Nephron progenitor cell (in vitro differentiated cells): ENCODE measurements around the gene GTF3C6.
A peak's percentile ranks its signal among the peaks of the same experiment; 100 is the strongest.
"Not testable (repeated sequence)": the region's sequence is repeated elsewhere in the genome, so short reads cannot be mapped to it uniquely, and the experiment has no call there.

Experiments
- DNase-seq: peaks from one replicate; pipeline ENCODE4 v3.0.0; 2021
- H3K27ac Mint-ChIP-seq: 2 replicates; pipeline ENCODE4 v1.8.0; 2021; ENCODE audit warnings: mild to moderate bottlenecking, moderate library complexity, mixed read lengths
- H3K27me3 Mint-ChIP-seq: 2 replicates; pipeline ENCODE4 v1.8.0; 2021; ENCODE audit warnings: mild to moderate bottlenecking, low read depth, mixed read lengths; ENCODE audit not compliant: poor library complexity
- H3K36me3 Mint-ChIP-seq: 2 replicates; pipeline ENCODE4 v1.8.0; 2021; ENCODE audit warnings: low read depth, mixed read lengths
- H3K4me1 Mint-ChIP-seq: 2 replicates; pipeline ENCODE4 v1.8.0; 2021; ENCODE audit warnings: mixed read lengths
- H3K4me3 Mint-ChIP-seq: 2 replicates; pipeline ENCODE4 v1.8.0; 2021; ENCODE audit warnings: mild to moderate bottlenecking, moderate library complexity, mixed read lengths
- H3K9me3 Mint-ChIP-seq: 2 replicates; pipeline ENCODE4 v1.8.0; 2021; ENCODE audit warnings: mild to moderate bottlenecking, moderate library complexity, mixed read lengths
- CTCF ChIP-seq: fragments of 200-600 bp; sonication (generic); IDR thresholded peaks from 2 replicates; pipeline ENCODE4 v1.5.0; 2021; ENCODE audit warnings: antibody characterized with exemption

The GTF3C6 gene

DNA sequence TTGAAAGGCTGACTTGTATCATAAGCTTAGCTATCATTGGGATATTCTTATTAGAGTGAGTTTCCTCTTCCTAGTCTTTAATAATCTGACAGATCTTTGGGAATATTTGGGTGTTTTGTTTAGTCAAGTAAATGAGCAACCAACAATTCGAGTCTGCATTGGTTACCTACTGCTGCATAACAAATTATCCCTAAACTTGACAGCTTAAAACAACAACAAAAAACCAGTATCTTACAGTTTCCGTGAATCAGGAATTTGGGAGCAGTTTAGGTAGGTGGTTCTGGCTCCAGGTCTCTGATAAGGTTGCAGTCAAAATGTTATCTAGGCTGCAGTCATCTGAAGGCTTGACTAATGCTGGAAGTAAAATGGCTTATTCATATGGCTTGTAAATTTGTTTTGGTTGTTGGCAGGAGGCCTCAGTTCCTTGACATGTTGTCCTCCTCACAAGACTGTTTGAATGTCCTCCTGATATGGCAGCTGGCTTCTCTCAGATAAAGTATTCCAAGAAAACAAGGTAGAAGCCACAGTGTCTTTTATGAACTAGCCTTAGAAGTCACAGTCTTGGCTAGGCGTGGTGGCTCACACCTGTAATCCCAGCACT lies 7.2 kb downstream of the GTF3C6 start:
- Mint-ChIP-seq H3K4me1 (no peaks in the 10 kb centered on the region), H3K9me3 (no peaks in the 10 kb centered on the region), H3K27me3 (no peaks in the 10 kb centered on the region), H3K4me3 (no peak overlapping the region), H3K36me3 (peaks cover 79% of the 10 kb centered on the region), H3K27ac (no peak overlapping the region)
- DNase-seq: no peak
- TF ChIP-seq CTCF: no peak

GRCh38 chr6:110968661-110969060 lies 10.2 kb downstream of the GTF3C6 start:
- Mint-ChIP-seq H3K36me3 (peaks cover 52% of the 10 kb centered on the region), H3K27ac (peak overlapping the region; percentile 68)
- DNase-seq, H3K4me1 Mint-ChIP-seq, H3K4me3 Mint-ChIP-seq, H3K27me3 Mint-ChIP-seq, H3K9me3 Mint-ChIP-seq: not testable (repeated sequence)

- no peaks in the 10 kb centered on the region for H3K27me3 Mint-ChIP-seq
Observed at GRCh38 chr6:110971468-110971867, 13.0 kb downstream of the GTF3C6 start.

DNA sequence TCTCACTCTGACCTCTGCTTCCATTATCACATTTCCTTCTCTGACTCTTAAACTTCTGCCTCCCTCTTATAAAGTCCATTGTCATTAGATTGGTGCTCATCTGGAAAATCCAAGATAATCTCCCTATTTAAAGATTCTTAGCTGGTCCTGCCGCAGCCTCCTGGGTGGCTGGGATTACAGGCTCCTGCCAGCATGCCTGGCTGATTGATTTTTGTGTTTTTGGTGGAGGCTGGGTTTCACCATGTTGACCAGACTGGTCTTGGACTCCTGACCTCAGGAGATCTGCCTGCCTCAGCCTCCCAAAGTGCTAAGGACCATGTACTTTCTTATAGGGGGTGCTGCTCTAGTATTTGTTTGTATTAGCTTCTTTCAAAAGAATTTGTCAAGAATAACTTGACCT lies 18.1 kb downstream of the GTF3C6 start:
- H3K36me3 Mint-ChIP-seq: peaks cover 37% of the 10 kb centered on the region

More at GRCh38 chr6:110971468-110971867, 13.0 kb downstream of the GTF3C6 start:
- H3K9me3 Mint-ChIP-seq: peaks cover 3% of the 10 kb centered on the region
- no peak for TF ChIP-seq CTCF
- H3K27ac Mint-ChIP-seq: no peak overlapping the region
- H3K4me1 Mint-ChIP-seq: no peaks in the 10 kb centered on the region
- no peak overlapping the region for H3K4me3 Mint-ChIP-seq
- H3K36me3 Mint-ChIP-seq: peaks cover 27% of the 10 kb centered on the region
- DNase-seq: no peak

GRCh38 chr6:110979565-110980101 lies 21.1 kb downstream of the GTF3C6 start:
- peaks cover 47% of the 10 kb centered on the region for H3K9me3 Mint-ChIP-seq
- DNase-seq: no peak
- H3K27me3 Mint-ChIP-seq: no peaks in the 10 kb centered on the region
- H3K4me1 Mint-ChIP-seq: peaks cover 30% of the 10 kb centered on the region
- peaks cover 45% of the 10 kb centered on the region for H3K36me3 Mint-ChIP-seq
- H3K27ac Mint-ChIP-seq: no peak overlapping the region
- peak overlapping the region; percentile 69 for H3K4me3 Mint-ChIP-seq
- no peak for TF ChIP-seq CTCF

More for the DNA sequence above, 18.1 kb downstream of the GTF3C6 start:
- no peak overlapping the region for H3K4me3 Mint-ChIP-seq
- H3K9me3 Mint-ChIP-seq: peaks cover 43% of the 10 kb centered on the region
- TF ChIP-seq CTCF: no peak
- peaks cover 12% of the 10 kb centered on the region for H3K4me1 Mint-ChIP-seq
- no peaks in the 10 kb centered on the region for H3K27me3 Mint-ChIP-seq
- DNase-seq: no peak
- H3K27ac Mint-ChIP-seq: no peak overlapping the region

GRCh38 chr6:110980227-110980626 lies 21.7 kb downstream of the GTF3C6 start:
- no peak for DNase-seq
- Mint-ChIP-seq H3K27ac (no peak overlapping the region), H3K27me3 (no peaks in the 10 kb centered on the region), H3K4me3 (peak overlapping the region; percentile 99), H3K4me1 (peaks cover 30% of the 10 kb centered on the region), H3K36me3 (peaks cover 51% of the 10 kb centered on the region), H3K9me3 (peaks cover 47% of the 10 kb centered on the region)
- TF ChIP-seq CTCF: no peak
